ENCODE results near the gene ESYT1.

GRCh38 chr12:56152132-56152755 is 24.2 kb downstream of the ESYT1 start, which contains the start of gene MYL6B:
- TF ChIP-seq POLR2A (IDR thresholded peaks at IDR 0.05) (peak in 1 of 2 donors; percentile 26), CTCF (IDR thresholded peaks at IDR 0.05) (no peak)

All from Peyer's patch (tissue), 4 donors.